ENCODE results near the gene ENDOV.

Gene ENDOV

DNA sequence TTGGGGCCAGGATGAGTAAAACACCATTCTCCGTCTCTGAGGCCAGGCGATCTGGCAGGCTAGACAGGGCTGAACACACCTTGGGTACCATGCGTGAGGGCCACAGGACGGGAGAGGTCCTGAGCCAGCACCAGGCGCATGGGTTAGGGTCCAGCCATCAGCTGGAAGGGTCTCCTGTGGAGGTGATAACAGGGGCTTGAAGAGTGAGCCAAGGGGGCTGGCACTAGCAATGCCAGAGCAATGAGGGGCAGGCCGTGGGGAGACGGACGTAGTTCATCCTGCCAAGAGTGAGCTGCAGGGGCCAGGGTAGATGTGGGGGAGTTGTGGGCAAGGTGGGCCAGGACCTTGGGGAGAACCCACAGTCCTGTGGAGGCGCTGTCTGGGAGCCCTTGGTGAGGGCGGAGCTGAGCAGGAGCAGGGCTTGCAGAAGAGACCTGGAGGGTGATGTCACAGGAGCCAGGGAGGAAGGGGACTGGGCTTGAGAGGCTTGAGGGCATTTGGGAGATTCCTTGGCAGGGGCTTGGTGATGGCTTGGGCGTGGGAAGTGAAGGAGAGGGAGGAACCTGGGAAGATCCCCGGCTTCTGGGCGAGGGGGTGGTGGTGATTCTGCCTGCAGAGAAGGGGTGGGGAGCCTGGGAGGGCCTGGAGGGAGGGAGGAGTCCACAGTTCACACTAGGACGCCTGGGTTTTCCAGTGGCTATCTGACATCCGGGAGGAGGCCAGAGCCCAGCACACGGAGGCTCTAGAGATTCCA lies 67.8 kb downstream of the ENDOV start:
- DNase-seq (ENCODE audit: low read depth in 2 of 2) = no peak

DNA sequence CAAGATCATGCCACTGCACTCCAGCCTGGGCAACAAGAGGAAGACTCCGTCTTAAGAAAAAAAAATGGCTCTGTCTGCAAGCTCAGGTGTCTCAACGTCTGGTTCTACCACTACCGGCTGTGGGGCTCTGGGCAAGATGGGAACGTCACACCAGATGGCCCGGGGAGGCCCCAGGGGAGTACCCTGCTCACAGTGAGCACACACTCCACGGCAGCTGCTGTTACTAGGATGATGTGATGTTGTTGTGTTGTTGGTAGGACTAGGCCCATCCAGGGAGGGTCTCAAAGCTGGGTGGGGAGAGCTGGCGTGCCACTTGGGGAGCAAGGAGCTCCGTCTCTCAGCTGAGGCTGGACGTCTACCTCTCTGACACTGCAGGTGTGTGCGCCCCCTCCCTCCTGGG lies 70.9 kb downstream of the ENDOV start:
- no peak for DNase-seq (ENCODE audit: low read depth in 2 of 2)

DNA sequence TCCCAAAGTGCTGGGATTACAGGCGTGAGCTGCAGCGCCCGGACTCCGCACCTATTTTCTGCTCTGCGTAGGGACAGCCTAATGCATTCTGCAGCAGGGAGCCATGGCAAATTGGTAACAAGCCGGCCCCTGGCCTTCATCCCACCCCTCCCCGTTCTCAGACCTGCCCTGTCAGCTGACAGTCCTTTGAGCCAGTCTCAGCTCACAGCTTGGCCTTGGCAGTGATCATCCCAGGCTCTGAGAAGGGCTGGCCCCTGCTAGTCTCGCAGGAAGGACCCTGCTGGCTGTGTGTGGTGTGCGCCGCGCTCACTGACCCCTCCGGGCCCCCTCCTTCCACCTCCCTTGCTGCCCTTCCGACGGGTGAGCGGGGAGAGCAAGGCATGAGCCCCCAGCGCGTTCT lies 71.7 kb downstream of the ENDOV start:
- DNase-seq (ENCODE audit: low read depth in 2 of 2) = no peak

DNA sequence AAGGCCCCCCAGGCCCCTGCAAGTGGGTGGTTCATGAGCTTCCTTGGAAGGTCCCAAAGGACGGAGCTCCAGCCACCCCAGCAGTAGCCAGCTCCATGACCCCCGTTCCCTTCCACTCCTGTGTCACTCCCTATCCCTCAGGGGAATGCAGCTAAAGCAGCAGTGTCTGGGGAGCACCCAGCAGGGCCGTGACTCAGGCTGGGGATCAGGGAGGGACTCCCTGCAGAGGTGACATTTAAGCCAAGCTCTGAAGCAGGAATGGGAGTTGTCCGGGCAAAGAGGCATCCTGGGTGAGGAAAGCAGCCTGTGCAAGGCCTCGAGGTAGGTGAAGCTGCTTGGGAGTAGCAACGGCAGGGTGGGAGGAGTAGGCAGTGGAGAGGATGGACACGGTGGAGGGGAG lies 72.5 kb downstream of the ENDOV start:
- no peak for DNase-seq (ENCODE audit: low read depth in 2 of 2)
